ENCODE data around the gene PRDX1. TPM values are rescaled to one million over a fixed set of nuclear protein-coding genes. Genes with fewer than 3 reads are reported as not detected.

Gene PRDX1
- total and polyA plus RNA-seq, 2 of the 8 experiments (the other 6 are each of a cell fraction or from before 2014, with no cell fraction given): 1,165 to 1,418 TPM

- H4K91ac ChIP-seq (replicated peaks; ENCODE audit: insufficient read length, low read length): peak overlapping the region; percentile 63
- peak overlapping the region; percentile 61 for H3K4ac ChIP-seq (replicated peaks; ENCODE audit: insufficient read length, low read depth, low read length)
- no peak overlapping the region for H3K23ac ChIP-seq (ENCODE audit: insufficient read length)
- H2BK120ac ChIP-seq (replicated peaks; ENCODE audit: low read depth, low read length): no peak overlapping the region
- no peak for FAIRE-seq
- H2BK20ac ChIP-seq (ENCODE audit: low read length): no peak overlapping the region
- no peak overlapping the region for H3K14ac ChIP-seq (ENCODE audit: insufficient read length)
- no peaks in the 10 kb centered on the region for H3K79me1 ChIP-seq (ENCODE audit: low read depth, low read length)
- H3K4me3 ChIP-seq (ENCODE audit: extremely low read depth in 1 of 4, insufficient read depth in 2 of 4, low read depth in 3 of 4, low read length in 4 of 4): peak overlapping the region; percentile 65 to 86 (median 72)
- no peak overlapping the region for H2AK5ac ChIP-seq (ENCODE audit: low read depth, low read length)
- WGBS, 2 experiments (ENCODE audit: extremely low coverage in 1 of 2, insufficient coverage in 1 of 2, insufficient read length in 1 of 2, insufficient replicate concordance in 2 of 2, low coverage in 1 of 2, low lambda C conversion rate in 2 of 2, missing lambda C conversion rate in 1 of 2): 12% methylated on average over 7 of the region's 7 CpGs; no CpG with 5 or more reads in 1 of the 2 experiments
- peak overlapping the region; percentile 1 for H3K56ac ChIP-seq (replicated peaks; ENCODE audit: insufficient read length, low read depth, low read length)
- peak overlapping the region; percentile 84 for H3K4me2 ChIP-seq (ENCODE audit: insufficient read depth in 1 of 2, low read depth in 2 of 2, low read length in 2 of 2)
- POLR2A ChIA-PET (ENCODE audit: partially characterized antibody): interaction anchor here (0.6 to 16.2 kb wide), 18 partner anchors 8 to 724 kb away, joined by 3 to 429 read pairs (median 12); partner anchors contain the start of genes AKR1A1, HPDL, MUTYH and NASP
- peak overlapping the region; percentile 48; the same call in 1 of the 2 replicates for H3K18ac ChIP-seq (ENCODE audit: extremely low read depth, low read length)
- H2BK12ac ChIP-seq (ENCODE audit: low read depth, low read length): no peak overlapping the region
- peak overlapping the region in 3 of 4 experiments; percentile 55 to 83 (median 65); a peak in 6 of 7 replicates for H3K9ac ChIP-seq (replicated peaks in 1 of 4; ENCODE audit: extremely low read depth in 1 of 4, low read depth in 3 of 4, low read length in 3 of 4)
- peak overlapping the region; percentile 87; the same call in 1 of the 2 replicates for H4K8ac ChIP-seq (ENCODE audit: extremely low read depth, insufficient read depth, low read length)
- no peaks in the 10 kb centered on the region for H3K27me3 ChIP-seq (replicated peaks in 1 of 4; ENCODE audit: control insufficient read depth in 3 of 4, extremely low read depth in 1 of 4, insufficient read depth in 3 of 4, low read length in 3 of 4)
- peaks cover 0 to 13% of the 10 kb centered on the region in 2 experiments; a peak in 2 of 4 replicates for H3K79me2 ChIP-seq (ENCODE audit: control insufficient read depth in 1 of 2, insufficient read depth in 2 of 2, low read length in 2 of 2)
- TF ChIP-seq PHF8 (conservative IDR thresholded peaks at IDR 0.05; ENCODE audit: low read depth, low read length) (0 out of 2 replicates have a peak, but pooled peaks have one; percentile 1), BACH1 (IDR thresholded peaks at IDR 0.05; ENCODE audit: low read length) (no peak), CHD1 (IDR thresholded peaks at IDR 0.05; ENCODE audit: low read depth, low read length) (no peak)
- H4K5ac ChIP-seq (ENCODE audit: insufficient read length, low read depth, low read length): peak overlapping the region; percentile 24
- peaks cover 0 to 10% (median 3%) of the 10 kb centered on the region in 4 experiments; a peak in 6 of 7 replicates for H3K4me1 ChIP-seq (replicated peaks in 1 of 4; ENCODE audit: control insufficient read depth in 3 of 4, insufficient read depth in 4 of 4, low read length in 3 of 4)
- H3K23me2 ChIP-seq (ENCODE audit: low read depth, low read length): peaks cover 4% of the 10 kb centered on the region
- CTCF ChIA-PET (ENCODE audit: partially characterized antibody): interaction anchor here (0.7 to 2.8 kb wide), 5 partner anchors 43 to 196 kb away, joined by 3 to 9 read pairs (median 4); no protein-coding TSS in a partner anchor
- H3K27ac ChIP-seq (ENCODE audit: low read depth, low read length): no peak overlapping the region
- DNase-seq (ENCODE audit: low read depth in 1 of 2, low spot score in 2 of 2): no peak
- H3K36me3 ChIP-seq (ENCODE audit: control insufficient read depth in 2 of 4, insufficient read depth in 4 of 4, low read length in 3 of 4): no peaks in the 10 kb centered on the region
- no peaks in the 10 kb centered on the region for H4K20me1 ChIP-seq (replicated peaks in 1 of 2; ENCODE audit: control insufficient read depth in 1 of 2, insufficient read depth in 2 of 2, low read length in 2 of 2)
- H3K9me3 ChIP-seq (ENCODE audit: insufficient read depth in 2 of 2, low read depth in 1 of 2, low read length in 1 of 2): peaks cover 0 to 10% of the 10 kb centered on the region in 2 experiments; a peak in 2 of 4 replicates
- peak overlapping the region; percentile 94 for H2AFZ ChIP-seq (ENCODE audit: low read length)
- H2BK15ac ChIP-seq (ENCODE audit: low read length): peak overlapping the region; percentile 99
- H2BK5ac ChIP-seq (ENCODE audit: low read depth, low read length): peak overlapping the region; percentile 83
These were observed 22.3 kb downstream of the PRDX1 start for GRCh38 chr1:45499415-45499769.

All from H1 (cell line).